Vagina (tissue), 2 donors: ENCODE data around the gene SPRYD7.

ENCODE experiments used
- CTCF ChIP-seq, 3 experiments: fragments of 450-650 bp in 2 of 3; fragments of 200-600 bp in 1 of 3; sonication (generic) in 1 of 3; IDR thresholded peaks; one replicate each; pipeline ENCODE4 v1.5.1; 2017 to 2019; ENCODE audit warnings: antibody characterized with exemption in 3 of 3, mild to moderate bottlenecking in 2 of 3, moderate library complexity in 2 of 3
- POLR2A ChIP-seq, 2 donors: fragments of 450-650 bp; IDR thresholded peaks; one replicate each; pipeline ENCODE4 v1.6.1; 2017; ENCODE audit warnings: antibody characterized with exemption in 2 of 2, mild to moderate bottlenecking in 2 of 2, moderate library complexity in 2 of 2

- no peak for TF ChIP-seq POLR2A (IDR thresholded peaks at IDR 0.05)
- no peak for TF ChIP-seq CTCF (IDR thresholded peaks at IDR 0.05)
Observed at GRCh38 chr13:49932868-49933267, 3.3 kb downstream of the SPRYD7 start.
